ENCODE measurements around the gene TAX1BP1.

The TAX1BP1 gene

DNA sequence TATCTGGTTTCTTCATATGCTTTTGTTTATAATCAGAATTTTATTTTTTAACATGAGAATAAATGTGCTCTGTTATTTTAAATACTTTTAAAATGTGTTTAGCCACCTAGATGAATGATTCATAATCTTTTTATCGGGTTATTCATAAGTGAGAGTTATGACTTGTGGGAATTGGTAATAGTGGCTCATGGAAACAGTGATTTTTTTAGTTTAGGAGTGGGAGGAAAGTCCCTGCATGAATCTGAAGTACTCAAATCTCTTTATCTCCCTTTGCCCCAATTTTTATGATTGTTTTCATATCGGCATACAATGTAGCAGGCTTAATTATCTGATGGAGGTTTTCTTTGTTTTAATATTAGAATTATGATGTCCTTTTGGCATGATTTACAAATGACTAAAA is 42.9 kb downstream of the TAX1BP1 start:
- DNase-seq = no peak

DNA sequence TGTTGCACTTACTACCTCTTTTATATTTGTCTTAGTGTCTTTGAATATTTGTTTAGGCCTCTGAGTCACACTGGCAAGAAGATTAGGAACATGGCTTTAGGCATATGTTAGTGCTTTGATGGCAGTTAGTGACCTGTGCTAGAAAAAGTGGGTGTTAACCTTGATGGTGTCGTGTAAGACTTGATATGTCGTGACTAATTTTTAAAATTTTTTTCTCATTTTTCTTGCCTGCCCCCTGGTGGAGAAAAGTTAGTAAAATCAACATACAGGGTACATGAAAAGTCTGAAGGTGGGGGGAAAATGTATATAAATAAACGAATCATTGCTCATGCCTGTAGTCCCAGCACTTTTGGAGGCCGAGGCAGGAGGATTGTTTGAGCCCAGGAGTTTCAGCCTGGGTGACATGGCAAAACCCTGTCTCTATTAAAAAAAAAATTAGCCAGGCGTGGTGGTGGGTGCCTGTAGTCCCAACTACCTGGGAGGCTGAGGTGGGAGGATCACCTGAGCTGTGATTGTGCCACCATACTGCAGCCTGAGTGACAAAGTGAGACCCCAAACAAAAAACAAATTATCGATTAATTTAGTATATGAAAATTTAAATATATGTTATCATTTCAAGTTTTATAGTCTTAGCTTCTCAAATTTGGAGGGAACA is 44.6 kb downstream of the TAX1BP1 start:
- peak; percentile 28 for DNase-seq

DNA sequence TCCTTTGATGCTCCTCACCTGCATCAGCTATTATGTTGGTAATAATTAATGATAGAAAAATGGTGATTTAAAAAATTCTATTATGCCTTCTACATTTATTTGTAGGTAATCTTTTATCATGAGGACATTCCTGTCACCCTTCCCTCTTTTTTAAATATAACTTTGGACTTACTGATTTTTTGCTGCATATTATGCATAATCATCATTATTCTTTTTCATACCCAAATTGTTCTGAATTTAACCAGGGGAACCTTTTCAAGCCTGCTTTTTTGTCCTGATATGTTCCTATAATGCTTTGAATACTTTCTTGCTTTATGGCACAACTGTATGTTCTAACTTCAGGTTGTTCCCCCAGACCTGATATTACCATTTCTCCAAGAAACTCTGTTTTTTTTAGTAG is 48.5 kb downstream of the TAX1BP1 start:
- no peak for DNase-seq

DNA sequence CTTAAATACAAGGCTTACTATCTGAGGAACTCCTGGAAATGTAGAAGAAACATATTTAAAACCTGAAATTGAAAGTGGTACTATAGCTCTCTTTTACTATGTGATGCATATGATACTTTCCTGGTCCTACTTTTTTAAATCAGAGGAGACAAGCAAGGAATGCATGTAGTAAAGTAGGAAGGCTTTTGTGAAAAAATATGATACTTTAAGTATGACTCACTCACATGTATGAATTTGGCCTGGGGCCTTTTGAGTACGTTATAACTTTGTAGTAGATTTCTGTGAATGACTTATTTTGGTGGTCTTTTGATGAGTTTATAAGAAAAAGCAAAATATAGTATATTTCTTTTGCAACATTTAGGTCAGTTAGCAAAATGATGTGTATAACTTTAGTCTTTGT is 53.8 kb downstream of the TAX1BP1 start:
- DNase-seq = no peak

DNA sequence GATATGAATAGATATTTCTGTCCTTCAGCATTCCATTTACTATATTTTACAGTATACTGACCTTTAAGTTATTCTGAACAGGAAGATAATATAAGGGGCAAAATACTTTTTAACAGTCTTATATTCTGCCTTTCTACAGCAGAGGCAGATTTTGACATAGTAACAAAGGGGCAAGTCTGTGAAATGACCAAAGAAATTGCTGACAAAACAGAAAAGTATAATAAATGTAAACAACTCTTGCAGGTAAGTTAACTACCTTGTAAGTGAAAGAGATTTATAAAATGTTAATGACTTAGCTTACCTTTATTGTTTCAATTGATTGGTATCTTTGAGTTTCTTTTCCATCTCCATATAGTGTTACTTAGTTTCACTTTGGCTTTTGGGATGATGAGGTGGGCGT is 56.0 kb downstream of the TAX1BP1 start:
- no peak for DNase-seq

DNA sequence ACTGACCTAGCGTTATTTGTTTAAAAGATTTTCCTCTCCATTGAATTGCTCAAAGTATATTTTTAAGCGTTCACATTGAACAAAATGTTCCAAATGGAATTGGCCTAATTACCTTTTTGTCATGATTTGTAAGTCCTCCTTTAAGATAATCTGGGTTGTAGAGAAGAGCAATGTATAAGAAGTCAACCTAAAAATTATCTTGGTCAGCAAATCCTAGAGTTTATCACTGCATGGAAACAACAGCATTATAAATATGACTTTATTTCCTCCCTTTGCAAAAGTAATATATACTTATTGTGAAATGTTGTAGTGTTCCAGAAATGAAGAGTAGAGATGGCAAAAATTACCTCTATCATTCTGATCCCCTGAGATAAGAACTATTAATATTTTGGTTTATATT is 59.2 kb downstream of the TAX1BP1 start:
- DNase-seq = no peak

DNA sequence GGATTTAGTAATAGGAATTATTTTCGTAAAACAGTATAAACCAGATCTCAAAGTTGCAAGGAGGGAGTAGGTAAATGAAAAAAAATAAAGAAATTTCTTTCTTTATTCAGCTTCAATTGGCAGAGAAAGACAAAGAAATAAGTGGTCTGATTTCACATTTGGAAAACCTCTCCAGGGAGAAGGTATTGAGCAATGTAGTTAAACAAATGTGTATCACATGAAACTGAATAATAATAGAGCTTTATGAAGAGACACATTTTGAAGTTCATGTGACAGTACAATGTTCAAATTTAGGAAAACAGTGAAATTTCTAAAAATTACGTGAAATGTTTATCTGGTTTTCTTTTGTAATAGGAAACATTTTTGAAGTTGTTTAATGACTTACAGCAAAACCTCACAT is 63.0 kb downstream of the TAX1BP1 start:
- DNase-seq = peak; percentile 16

DNA sequence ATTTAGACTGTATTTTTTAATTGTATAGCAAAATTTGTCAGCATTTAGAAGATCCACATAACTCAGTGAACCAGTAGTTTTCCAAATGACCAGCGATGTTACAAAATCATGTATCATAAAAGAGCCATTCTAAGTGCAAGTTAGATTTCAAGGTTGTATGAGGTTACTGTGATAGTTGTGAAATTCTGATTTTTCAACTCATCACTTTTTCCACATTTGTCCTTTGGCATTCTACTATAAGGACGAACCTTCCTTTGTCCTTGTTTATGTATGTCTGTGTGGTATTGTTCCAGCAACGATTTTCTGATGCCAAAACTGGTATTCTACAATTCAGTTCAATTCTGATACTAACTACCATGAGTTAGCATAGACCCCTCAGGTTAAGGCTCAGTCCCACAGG is 64.2 kb downstream of the TAX1BP1 start:
- DNase-seq = no peak

DNA sequence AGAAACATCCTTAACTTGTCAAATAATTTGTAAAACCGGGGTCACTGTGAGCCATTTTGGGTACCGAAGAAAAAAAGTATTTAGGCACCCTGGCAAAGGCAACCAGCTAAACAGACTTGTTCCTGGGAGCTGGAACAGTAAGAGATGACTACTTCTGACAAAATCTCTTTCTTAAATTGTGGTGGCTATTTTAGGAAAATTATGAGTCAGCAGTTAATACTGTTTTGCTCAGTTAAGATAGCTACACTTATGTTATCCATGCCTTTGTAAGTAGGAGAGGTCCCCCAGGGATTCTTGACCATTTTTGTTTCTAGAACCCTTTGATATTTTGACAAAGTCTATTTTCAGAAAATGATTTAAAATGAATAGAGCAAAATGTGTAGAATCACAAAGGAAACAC is 68.7 kb downstream of the TAX1BP1 start:
- no peak for DNase-seq

DNA sequence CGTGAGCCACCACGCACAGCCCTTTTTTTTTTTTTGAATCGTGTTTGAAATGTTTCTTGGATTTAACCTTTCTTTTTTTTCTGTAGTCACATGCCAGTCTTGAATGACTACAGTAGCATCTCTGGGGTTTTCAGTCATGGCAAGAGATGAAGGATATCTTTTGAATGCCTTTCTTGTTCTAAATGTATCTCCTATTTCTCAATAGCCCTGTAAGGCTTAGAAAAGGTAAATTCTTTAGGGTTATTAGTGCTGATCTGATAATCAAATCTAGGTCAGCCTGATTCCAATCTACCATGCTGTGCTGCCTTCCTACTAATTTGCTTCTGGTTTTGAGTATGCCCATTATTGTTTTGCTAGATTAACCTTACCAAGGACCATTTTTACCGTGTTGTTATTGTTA is 70.2 kb downstream of the TAX1BP1 start:
- no peak for DNase-seq

DNA sequence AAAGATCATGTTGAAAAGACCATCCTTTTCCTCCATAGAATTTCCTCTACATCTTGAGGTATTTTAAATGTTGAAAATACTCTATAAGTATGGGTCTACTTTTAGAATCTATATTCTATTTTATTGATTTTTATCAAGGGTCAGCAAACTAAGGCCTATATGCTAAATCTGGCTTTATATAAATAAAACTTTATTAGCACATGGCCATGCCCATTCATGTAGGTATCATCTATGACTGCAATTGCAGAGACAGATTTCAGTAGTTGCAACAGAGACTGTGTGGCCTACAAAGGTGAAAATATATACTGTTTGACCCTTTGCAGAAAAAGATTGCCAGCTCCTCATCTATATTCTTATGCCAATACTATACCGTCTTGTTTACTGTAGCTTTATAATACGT is 72.7 kb downstream of the TAX1BP1 start:
- no peak for DNase-seq

DNA sequence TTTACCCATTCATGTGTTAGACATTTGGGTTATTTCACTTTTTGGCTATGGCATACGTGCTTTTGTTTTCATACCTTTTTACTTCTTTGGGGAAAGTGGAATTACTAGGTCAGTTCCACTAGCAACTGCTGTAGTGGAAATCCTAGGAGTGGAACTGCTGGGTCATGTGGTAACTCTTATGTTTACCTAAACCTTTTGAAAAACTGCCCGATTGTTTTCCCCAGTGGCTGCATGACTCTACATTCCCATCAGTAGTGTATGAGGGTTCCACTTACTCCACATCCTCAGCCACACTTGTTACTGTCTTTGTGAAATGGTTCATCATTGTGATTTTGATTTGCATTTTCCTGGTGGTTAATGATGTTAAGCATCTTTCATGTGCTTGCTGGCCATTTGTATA is 82.3 kb downstream of the TAX1BP1 start:
- no peak for DNase-seq

DNA sequence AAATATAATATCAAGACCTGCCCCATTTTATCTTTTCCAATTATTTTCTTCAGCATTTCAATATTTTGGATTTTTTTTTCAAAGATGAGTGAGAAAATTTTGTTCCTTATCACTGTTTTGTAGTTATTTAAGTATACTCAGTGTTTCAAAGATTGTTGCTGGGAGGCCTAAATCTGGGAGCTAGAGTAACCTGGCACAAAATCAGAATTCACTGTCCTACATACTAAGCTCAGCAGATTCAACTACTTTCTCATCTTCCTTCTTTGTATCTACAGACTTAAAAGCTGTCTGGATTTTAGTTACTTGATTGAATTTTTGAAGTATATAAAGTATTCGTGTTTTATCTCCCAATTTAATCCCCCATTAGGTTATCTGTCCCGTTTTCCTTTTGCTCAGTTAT is 85.9 kb downstream of the TAX1BP1 start:
- no peak for DNase-seq

DNA sequence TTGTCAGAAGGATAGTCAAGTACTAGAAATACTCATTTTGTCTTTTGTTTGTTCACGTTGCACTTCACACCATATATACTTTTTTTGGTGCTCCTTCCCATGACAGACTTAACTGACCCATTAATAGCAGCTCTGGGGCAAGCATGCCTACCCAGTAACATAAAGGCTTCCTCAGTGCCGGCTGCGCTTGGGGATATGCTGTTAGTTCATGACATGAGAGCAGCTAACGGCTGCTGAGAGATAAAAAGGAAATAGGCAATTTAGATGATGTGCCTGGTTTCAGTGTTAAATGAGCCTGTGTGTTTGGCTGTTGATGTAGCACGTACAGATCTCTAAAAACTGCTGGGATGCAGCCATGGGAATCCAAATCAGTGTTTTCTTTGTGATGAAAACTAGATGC is 86.4 kb downstream of the TAX1BP1 start:
- DNase-seq = no peak

DNA sequence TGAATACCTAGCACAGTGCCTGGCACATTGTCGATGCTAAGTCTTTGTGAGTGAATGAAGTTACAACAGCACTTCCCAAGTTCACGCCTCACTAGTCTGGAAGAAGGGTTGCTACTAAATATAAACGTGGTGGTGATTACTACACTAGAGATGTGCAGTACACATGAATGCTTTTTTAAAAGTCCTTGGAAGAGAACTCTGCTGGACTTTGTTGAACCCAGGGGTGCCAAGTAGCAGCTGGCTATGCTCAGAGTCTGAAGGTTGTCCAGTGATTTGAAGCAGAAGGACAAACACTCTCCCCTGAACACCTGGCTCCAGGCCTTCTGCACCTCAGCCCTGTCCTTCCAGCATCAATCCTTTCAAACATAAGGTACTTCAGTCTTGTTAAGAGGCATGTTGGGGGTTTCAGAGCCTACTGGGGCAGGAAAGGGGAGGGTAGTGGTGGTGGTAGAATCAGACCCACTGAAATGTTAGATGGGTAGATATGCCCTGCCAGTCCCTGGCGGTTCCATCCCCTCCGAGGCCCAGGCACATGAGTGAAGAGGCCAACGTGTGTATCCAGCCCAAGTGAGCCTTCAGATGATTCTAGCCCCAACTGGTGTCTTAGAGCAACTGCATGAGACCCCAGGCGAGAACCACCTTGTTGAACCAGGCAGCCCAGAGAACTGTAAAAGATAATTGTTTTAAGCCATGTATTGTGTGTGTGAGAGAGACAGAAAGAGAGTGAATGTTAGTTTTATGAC is 94.4 kb downstream of the TAX1BP1 start:
- DNase-seq = no peak

DNA sequence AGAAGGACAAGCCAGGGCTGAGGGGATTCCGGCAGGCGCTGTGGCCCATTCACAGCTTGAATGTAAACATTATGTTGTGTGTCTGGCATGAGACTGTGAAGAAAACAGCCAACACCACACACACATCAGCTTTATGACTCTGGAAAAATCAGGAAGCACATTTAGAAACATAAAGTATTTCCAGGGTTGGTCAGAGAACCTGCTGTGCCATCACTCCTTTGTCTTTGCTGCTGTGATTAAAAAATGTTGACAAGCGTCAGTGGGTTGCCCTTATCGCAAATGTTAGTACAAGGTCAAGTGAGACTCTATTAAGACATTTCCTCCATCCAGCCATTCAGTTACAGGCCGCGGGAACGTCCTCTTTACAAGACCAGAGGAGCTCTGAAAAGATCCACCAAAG is 95.4 kb downstream of the TAX1BP1 start:
- no peak for DNase-seq

DNA sequence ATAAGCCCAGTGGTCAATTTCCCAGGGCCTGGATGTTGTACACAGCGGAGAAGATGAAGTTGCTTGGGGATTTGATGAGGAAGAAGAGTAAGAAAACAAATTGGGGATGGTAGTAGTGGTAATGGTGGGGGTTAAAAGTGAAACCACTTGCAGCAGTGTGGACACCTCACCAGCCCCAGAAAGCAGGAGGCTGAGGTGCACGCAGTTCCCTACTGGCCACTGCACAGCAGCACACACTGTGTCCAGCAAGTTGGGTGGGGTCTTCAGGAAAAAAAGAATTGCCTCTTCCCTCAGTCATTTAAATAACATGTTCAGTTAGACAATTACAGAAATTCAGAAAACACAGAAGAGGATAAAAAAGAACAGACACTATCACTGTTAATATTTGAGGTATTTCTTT is 96.6 kb downstream of the TAX1BP1 start:
- DNase-seq = no peak

DNA sequence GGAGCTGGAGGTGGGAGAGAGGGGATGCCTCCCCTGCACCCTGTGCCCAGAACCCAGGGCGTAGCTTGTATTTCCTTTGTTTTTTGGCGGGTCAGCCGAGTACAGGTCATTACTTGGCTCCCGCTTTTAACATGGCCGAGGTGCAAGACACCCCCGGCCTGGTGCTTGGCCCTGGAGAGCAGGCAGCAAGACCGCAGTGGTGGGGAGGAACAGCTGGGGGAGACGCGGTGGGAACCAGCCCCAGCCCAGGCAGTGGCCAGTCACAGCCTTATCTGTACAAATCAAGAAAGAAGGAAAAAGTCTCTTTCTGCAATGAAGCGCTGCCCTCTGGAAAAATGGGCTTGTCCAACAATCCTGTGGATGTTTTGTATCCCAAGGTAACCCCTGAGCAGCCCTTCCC is 99.1 kb downstream of the TAX1BP1 start:
- DNase-seq = no peak

DNA sequence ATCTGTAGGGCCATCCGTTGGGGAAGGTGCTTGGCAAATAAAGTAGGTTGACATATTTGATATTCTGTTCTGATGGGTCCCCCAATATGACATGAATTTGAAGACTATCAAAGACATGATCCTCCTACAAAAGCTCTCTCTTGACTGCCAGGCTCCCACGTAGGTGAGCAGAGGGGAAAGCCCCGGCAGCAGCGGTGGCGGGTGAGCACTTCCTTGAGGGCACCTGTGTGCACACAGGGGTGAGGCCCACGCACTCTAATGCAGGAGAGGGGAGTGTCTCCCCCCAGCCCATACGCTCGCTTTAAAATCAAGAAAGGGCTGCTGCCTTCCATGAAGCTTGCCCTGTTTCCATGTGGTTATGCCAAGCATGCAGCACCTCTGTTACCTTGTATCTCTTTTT is 100.4 kb downstream of the TAX1BP1 start:
- DNase-seq = no peak

DNA sequence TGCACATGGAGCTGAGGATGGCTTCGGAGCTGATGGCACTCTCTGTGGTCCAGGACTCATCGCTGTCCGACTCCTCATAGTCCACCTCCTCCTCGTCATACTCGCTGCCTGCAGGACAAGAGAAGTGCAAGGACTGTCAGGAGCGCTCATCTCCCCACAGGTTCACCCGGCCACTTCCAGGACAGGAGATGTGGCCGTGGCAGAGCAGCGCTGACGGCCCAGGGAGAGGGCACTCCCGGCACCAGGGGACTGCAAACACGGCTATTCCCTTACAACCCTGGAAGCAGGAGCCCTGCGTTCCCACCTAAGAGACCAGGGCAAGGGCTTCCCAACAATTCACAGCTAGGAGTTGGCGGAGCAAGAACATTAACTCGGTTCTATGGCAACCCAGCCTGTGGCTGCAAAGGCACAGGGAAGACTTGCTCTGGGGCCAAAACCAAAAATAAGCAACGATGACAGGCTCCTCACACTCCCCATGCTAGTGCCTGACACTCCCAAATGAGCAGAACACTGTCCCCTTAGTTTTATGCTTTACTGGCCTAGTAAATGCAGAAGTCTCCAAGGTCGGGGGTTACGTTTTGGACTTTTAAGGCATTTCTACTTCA is 100.9 kb downstream of the TAX1BP1 start:
- no peak for DNase-seq

DNA sequence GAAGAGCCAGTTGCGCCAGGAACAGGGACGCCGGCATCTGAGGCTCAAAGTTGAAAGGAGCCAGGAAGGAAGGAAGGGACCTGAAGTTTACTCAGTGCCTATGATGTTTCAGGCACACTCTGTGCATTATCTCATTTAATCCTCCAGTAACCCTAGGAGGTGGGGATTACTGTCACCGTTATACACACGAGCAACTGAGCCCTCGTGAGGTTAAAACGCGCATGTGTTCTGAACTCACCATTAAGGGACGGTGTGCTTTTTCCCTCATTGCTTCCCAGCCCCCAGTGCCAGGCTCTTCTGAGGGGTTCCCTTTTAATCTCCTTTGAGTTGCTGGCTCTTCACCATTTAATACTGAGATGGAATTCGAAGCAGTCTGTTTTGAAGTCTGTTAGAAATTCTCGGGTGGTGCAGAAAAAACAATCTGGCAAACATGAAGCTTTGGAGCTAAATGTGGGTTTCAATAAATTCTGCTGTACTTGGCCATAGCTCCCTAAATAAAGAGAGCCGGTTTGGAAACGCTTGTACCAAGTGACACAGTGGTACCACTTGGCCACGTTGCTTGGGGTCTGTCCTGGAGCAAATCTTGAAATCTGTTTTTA is 102.2 kb downstream of the TAX1BP1 start:
- no peak for DNase-seq

DNA sequence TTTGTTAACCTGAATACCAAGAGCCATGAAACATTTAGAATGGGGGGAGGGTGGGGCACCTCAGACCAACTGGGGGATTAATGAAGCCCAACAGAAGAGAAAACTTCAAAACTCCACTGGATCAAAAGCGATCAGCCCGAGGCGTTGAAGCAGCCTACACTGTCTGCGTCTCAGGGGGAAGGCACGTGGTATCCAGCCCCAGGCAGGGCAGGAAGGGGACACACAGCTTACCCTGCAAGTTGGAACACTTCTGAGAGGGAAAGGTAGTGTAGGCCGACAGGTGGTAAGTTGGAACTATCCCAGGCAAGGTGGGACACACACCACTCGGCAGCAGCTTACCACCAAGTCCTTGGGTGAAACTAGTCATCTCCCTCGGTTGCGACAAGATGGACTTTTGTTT is 102.9 kb downstream of the TAX1BP1 start:
- no peak for DNase-seq

DNA sequence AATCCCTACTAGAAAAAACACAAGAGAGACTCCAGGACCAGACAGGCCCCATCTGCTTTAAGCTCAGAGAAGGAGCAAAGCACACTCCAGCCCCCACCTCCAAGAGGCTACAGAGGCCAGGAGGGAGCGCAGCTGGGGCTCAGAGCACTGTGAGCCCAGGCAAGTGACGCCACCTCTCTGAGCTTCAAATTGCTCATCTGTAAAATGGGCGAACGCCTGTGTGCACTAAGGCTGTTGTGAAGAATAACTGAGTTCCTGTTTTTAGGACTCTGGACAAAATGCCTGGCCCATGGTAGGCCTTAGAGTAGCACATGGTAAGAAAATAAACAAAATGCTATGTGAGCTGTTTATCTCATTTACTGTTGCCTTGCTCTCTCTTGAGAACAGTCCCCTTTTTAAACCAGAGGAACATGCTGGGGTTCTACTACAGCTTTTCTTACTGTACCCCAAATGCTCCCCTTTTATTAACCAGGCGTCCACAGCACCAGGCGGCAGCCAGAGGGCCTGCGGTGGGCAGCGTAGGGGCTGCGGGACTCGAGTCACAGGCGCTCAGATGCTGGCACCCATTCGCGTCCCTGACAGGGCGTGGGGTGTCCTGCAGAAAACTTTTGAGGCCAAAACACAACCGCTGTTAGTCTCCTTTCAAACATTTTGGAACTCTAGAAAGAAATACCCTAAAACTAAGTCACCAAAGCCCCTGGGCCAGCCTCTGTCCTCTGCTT is 103.8 kb downstream of the TAX1BP1 start:
- no peak for DNase-seq

DNA sequence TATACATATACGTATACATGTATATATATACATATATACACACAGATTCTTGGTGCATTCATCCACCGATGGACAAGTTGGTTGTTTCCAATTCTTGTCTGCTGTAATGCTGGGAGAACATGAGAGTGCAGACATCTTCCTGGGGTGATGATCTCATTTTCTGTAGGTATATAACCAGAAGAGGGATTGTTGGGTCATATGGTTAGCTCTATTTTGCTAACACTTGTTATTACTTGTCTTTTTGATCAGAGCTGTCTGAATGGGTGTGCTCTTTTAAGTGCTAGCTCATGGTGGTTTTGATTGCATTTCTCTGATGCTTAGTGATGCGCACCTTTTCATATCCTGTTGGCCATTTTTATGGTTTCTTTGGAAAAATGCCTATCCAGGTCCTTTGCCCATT is 106.4 kb downstream of the TAX1BP1 start:
- no peak for DNase-seq
